Neuronal stem cell (in vitro differentiated cells): ENCODE measurements around the gene TMEM255B.
A peak's percentile ranks its signal among the peaks of the same experiment; 100 is the strongest.

Source experiments
- DNase-seq: peaks from one replicate; pipeline ENCODE4 v3.0.0-alpha.2; 2013; ENCODE audit warnings: low spot score
- H2AFZ ChIP-seq: one replicate; pipeline ENCODE4 v1.6.1; 2013; ENCODE audit warnings: mild to moderate bottlenecking, low read length, inconsistent platforms
- H2AK5ac ChIP-seq: 2 replicates; pipeline ENCODE4 v1.6.1; 2013; ENCODE audit warnings: low read depth, mild to moderate bottlenecking, inconsistent platforms, low read length, moderate library complexity, mixed read lengths
- H2BK120ac ChIP-seq: 2 replicates; pipeline ENCODE4 v1.6.1; 2013; ENCODE audit warnings: low read depth, mild to moderate bottlenecking, inconsistent platforms, low read length, moderate library complexity, mixed read lengths
- H2BK12ac ChIP-seq: one replicate; pipeline ENCODE4 v1.6.1; 2013; ENCODE audit warnings: low read length, inconsistent platforms
- H2BK15ac ChIP-seq: 2 replicates; pipeline ENCODE4 v1.6.1; 2013; ENCODE audit warnings: mild to moderate bottlenecking, low read length, inconsistent platforms, mixed read lengths
- H2BK5ac ChIP-seq: one replicate; pipeline ENCODE4 v1.6.1; 2013; ENCODE audit warnings: inconsistent platforms, mild to moderate bottlenecking, low read length, moderate library complexity
- H3K14ac ChIP-seq: one replicate; pipeline ENCODE4 v1.6.1; 2013; ENCODE audit warnings: low read length, inconsistent platforms
- H3K18ac ChIP-seq: 2 replicates; pipeline ENCODE4 v1.6.1; 2013; ENCODE audit warnings: low read length, inconsistent platforms
- H3K23ac ChIP-seq: 2 replicates; pipeline ENCODE4 v1.6.1; 2013; ENCODE audit warnings: low read depth, mild to moderate bottlenecking, mixed read lengths, low read length, inconsistent platforms; ENCODE audit not compliant: poor library complexity
- H3K27ac ChIP-seq: replicated peaks from 3 replicates; pipeline ENCODE4 v1.5.1; 2013; ENCODE audit warnings: low read length, inconsistent platforms
- H3K27me3 ChIP-seq, 3 experiments: 2 replicates each; pipeline ENCODE4 v1.6.1; 2013; ENCODE audit warnings: low read length in 3 of 3, mild to moderate bottlenecking in 2 of 3, inconsistent platforms in 1 of 3, low read depth in 1 of 3, mixed read lengths in 1 of 3, moderate library complexity in 1 of 3; ENCODE audit not compliant: control insufficient read depth in 3 of 3, insufficient read depth in 3 of 3
- H3K36me3 ChIP-seq, 2 donors: replicated peaks in 1 of 2; 2 replicates each; pipeline ENCODE4 v1.6.1; 2013; ENCODE audit warnings: low read length in 2 of 2; ENCODE audit not compliant: control insufficient read depth in 2 of 2, insufficient read depth in 2 of 2
- H3K4ac ChIP-seq: 2 replicates; pipeline ENCODE4 v1.6.1; 2013; ENCODE audit warnings: inconsistent platforms, mild to moderate bottlenecking, low read length, moderate library complexity
- H3K4me1 ChIP-seq, 2 donors: 1 replicate in 1 of 2; 2 replicates in 1 of 2; pipeline ENCODE4 v1.6.1; 2013; ENCODE audit warnings: low read length in 2 of 2, low read depth in 1 of 2; ENCODE audit not compliant: control insufficient read depth in 2 of 2, insufficient read depth in 1 of 2
- H3K4me2 ChIP-seq: one replicate; pipeline ENCODE4 v1.6.1; 2013; ENCODE audit warnings: mild to moderate bottlenecking, low read length, inconsistent platforms; ENCODE audit not compliant: insufficient read depth, poor library complexity, severe bottlenecking
- H3K4me3 ChIP-seq, 2 donors: 2 replicates each; pipeline ENCODE4 v1.5.1; 2013; ENCODE audit warnings: low read length in 2 of 2, mild to moderate bottlenecking in 2 of 2, inconsistent platforms in 1 of 2, moderate library complexity in 1 of 2
- H3K79me1 ChIP-seq: one replicate; pipeline ENCODE4 v1.6.1; 2013; ENCODE audit warnings: low read depth, mild to moderate bottlenecking, inconsistent platforms, low read length, moderate library complexity
- H3K9ac ChIP-seq: one replicate; pipeline ENCODE4 v1.6.1; 2013; ENCODE audit warnings: mild to moderate bottlenecking, low read depth, low read length, inconsistent platforms; ENCODE audit not compliant: poor library complexity
- H3K9me3 ChIP-seq, 2 donors: replicated peaks in 1 of 2; 2 replicates each; pipeline versions ENCODE3 to v1.6.1; 2013; ENCODE audit warnings: low read length in 2 of 2, mild to moderate bottlenecking in 2 of 2, inconsistent platforms in 1 of 2, low read depth in 1 of 2, mixed read lengths in 1 of 2, moderate library complexity in 1 of 2; ENCODE audit not compliant: control insufficient read depth in 2 of 2, insufficient read depth in 1 of 2
- H4K8ac ChIP-seq: one replicate; pipeline ENCODE4 v1.6.1; 2013; ENCODE audit warnings: low read depth, mild to moderate bottlenecking, inconsistent platforms, low read length, moderate library complexity
- H4K91ac ChIP-seq: one replicate; pipeline ENCODE4 v1.6.1; 2013; ENCODE audit warnings: low read length, low read depth, mild to moderate bottlenecking, inconsistent platforms; ENCODE audit not compliant: poor library complexity
- WGBS, 2 donors: extraction: QIAGEN DNeasy Blood & Tissue Kit; methylation state at CpG; one replicate each; pipeline ENCODE4 v1.1.7; 2013; ENCODE audit warnings: missing lambda C conversion rate in 2 of 2, mixed read lengths in 1 of 2; ENCODE audit not compliant: insufficient read length in 2 of 2, insufficient replicate concordance in 1 of 2; ENCODE audit errors: extremely low coverage in 2 of 2; 5-methylcytosine and 5-hydroxymethylcytosine counted together

Gene TMEM255B

GRCh38 chr13:113852536-113853517 is 93.8 kb downstream of the TMEM255B start:
- Histone ChIP-seq H3K9me3 (no peaks in the 10 kb centered on the region), H3K23ac (no peak overlapping the region), H3K27me3 (peaks cover 0 to 14% (median 0%) of the 10 kb centered on the region in 3 experiments), H2BK120ac (no peak overlapping the region), H3K18ac (peak overlapping the region; percentile 48), H3K4ac (no peak overlapping the region), H3K4me2 (no peak overlapping the region), H4K8ac (no peak overlapping the region), H3K4me3 (no peak overlapping the region), H2AFZ (no peak overlapping the region), H3K27ac (no peak overlapping the region), H3K79me1 (peaks cover 1% of the 10 kb centered on the region), H3K4me1 (peaks cover 15 to 26% of the 10 kb centered on the region in 2 donors), H2BK12ac (peak overlapping the region; percentile 10), H4K91ac (no peak overlapping the region), H3K9ac (peak overlapping the region; percentile 4), H3K14ac (no peak overlapping the region), H2AK5ac (no peak overlapping the region), H3K36me3 (no peaks in the 10 kb centered on the region), H2BK5ac (no peak overlapping the region), H2BK15ac (no peak overlapping the region)
- DNase-seq = no peak
- no CpG with 5 or more reads among the region's 22 CpGs for WGBS, 2 donors

- peak overlapping the region; percentile 45 for H3K18ac ChIP-seq
- no peak for DNase-seq
- peak overlapping the region; percentile 73 for H3K14ac ChIP-seq
- no peak overlapping the region for H4K91ac ChIP-seq
- no peak overlapping the region for H2BK120ac ChIP-seq
- H3K36me3 ChIP-seq = peaks cover 0 to 1% of the 10 kb centered on the region in 2 donors
- H3K9me3 ChIP-seq = no peaks in the 10 kb centered on the region
- no peak overlapping the region for H2BK12ac ChIP-seq
- H3K79me1 ChIP-seq = peaks cover 1% of the 10 kb centered on the region
- H3K4me3 ChIP-seq = no peak overlapping the region
- no peak overlapping the region for H2BK15ac ChIP-seq
- peak overlapping the region; percentile 49 for H2AK5ac ChIP-seq
- no peak overlapping the region for H4K8ac ChIP-seq
- WGBS, 2 donors = no CpG with 5 or more reads among the region's 11 CpGs
- H2AFZ ChIP-seq = no peak overlapping the region
- H3K27ac ChIP-seq = no peak overlapping the region
- peak overlapping the region; percentile 5 for H3K23ac ChIP-seq
- H3K9ac ChIP-seq = peak overlapping the region; percentile 38
- H3K4ac ChIP-seq = no peak overlapping the region
- peaks cover 15 to 33% of the 10 kb centered on the region in 2 donors for H3K4me1 ChIP-seq
- H2BK5ac ChIP-seq = no peak overlapping the region
- no peak overlapping the region for H3K4me2 ChIP-seq
- peaks cover 0 to 14% (median 0%) of the 10 kb centered on the region in 3 experiments for H3K27me3 ChIP-seq
Observed at GRCh38 chr13:113853518-113854237, 94.7 kb downstream of the TMEM255B start.

DNA sequence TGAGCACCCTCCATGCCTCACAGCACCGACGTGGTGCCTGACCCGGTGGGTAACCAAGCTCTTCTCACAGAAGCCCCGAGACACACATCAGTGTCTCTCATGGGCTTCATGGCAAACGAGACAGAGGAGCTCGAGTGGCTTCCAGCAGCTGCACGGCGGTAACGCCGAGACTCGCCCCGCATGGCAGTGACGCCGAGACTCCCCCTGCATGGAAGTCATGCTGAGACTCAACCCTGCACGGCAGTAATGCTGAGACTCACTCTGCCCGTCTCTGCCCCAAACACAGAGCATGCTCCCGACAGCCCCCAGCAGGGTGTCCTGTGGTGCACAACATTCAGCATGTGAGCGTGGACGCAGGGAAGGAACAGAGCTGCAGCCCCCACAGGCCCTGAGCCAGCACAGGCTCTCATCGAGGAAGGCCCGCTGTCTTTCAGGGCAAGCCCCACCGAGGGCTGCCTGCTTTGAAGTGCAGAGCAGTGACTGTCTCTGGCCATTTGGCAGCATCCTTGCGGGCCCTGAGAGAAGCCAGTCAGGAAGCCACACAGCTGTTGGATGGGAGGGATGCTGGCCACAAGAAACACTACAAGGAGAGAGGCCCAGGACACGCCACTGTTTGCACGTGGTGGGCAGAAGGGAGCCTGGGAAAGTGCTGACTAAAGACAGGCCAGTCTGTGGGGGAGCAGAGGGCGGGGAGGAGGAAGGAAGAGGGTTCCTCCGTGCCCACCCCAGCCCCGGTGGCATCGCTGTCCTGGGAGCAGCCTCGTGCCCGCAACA is 95.4 kb downstream of the TMEM255B start:
- no peak overlapping the region for H3K4me3 ChIP-seq
- H2BK5ac ChIP-seq = no peak overlapping the region
- no peak overlapping the region for H4K8ac ChIP-seq
- no peaks in the 10 kb centered on the region for H3K9me3 ChIP-seq
- peak overlapping the region; percentile 38 for H3K9ac ChIP-seq
- H3K36me3 ChIP-seq = peaks cover 0 to 4% of the 10 kb centered on the region in 2 donors
- H3K18ac ChIP-seq = peak overlapping the region; percentile 53
- H2AFZ ChIP-seq = peak overlapping the region; percentile 57
- no peak overlapping the region for H3K4ac ChIP-seq
- H3K4me2 ChIP-seq = no peak overlapping the region
- H3K79me1 ChIP-seq = peaks cover 5% of the 10 kb centered on the region
- peaks cover 0 to 14% (median 0%) of the 10 kb centered on the region in 3 experiments for H3K27me3 ChIP-seq
- peak overlapping the region; percentile 49 for H2AK5ac ChIP-seq
- WGBS, 2 donors = no CpG with 5 or more reads among the region's 31 CpGs
- H3K4me1 ChIP-seq = peaks cover 15 to 36% of the 10 kb centered on the region in 2 donors
- no peak overlapping the region for H2BK120ac ChIP-seq
- H2BK15ac ChIP-seq = no peak overlapping the region
- H3K23ac ChIP-seq = peak overlapping the region; percentile 5
- DNase-seq = no peak
- peak overlapping the region; percentile 73 for H3K14ac ChIP-seq
- no peak overlapping the region for H2BK12ac ChIP-seq
- no peak overlapping the region for H4K91ac ChIP-seq
- no peak overlapping the region for H3K27ac ChIP-seq
